Left ventricle myocardium inferior (tissue), 1 donor: ENCODE results near the gene BCAM. TPM values are rescaled to one million over a fixed set of nuclear protein-coding genes. Genes with fewer than 3 reads are reported as not detected.

Experiments used
- DNase-seq: peaks from one replicate; pipeline ENCODE4 v3.0.0-alpha.2; 2020
- H3K27ac ChIP-seq: fragments of 200-600 bp; replicated peaks from 2 replicates; pipeline ENCODE4 v1.8.0; 2021
- H3K27me3 ChIP-seq: fragments of 200-600 bp; 2 replicates; pipeline ENCODE4 v1.8.0; 2021; ENCODE audit warnings: low read depth
- H3K36me3 ChIP-seq: fragments of 200-600 bp; 2 replicates; pipeline ENCODE4 v1.8.0; 2021
- H3K4me1 ChIP-seq: fragments of 200-600 bp; 2 replicates; pipeline ENCODE4 v1.8.0; 2021
- H3K4me3 ChIP-seq: fragments of 200-600 bp; 2 replicates; pipeline ENCODE4 v1.8.0; 2021; ENCODE audit warnings: mild to moderate bottlenecking, moderate library complexity
- H3K9me3 ChIP-seq: fragments of 200-600 bp; replicated peaks from 2 replicates; pipeline ENCODE4 v1.8.0; 2021
- intact Hi-C: fragments of 100-400 bp; cut with micrococcal nuclease; formaldehyde crosslinking; loops from one replicate; pipeline ENCODE4 v1.11.0; 2022
- total RNA-seq: library from RNA; stranded (reverse); fragmentation: NEBNext Ultra II Directional; extraction: Animal tissue kit (Norgen Biotek cat#: 25700); gene quantifications from one replicate; pipeline ENCODE4 v1.2.1, GENCODE V29; 2021
- TF ChIP-seq, protein P1 (sequence below): fragments of 200-600 bp; IDR thresholded peaks from 2 replicates; pipeline ENCODE4 v1.8.0; 2021; ENCODE audit warnings: antibody characterized with exemption, mild to moderate bottlenecking, borderline replicate concordance
- donor health status: DM: no; HTN: yes; CAD: no; lungs with severe emphysema.

BCAM gene
- total RNA-seq, 1 donor from 2014 or later = 91.9 TPM

DNA sequence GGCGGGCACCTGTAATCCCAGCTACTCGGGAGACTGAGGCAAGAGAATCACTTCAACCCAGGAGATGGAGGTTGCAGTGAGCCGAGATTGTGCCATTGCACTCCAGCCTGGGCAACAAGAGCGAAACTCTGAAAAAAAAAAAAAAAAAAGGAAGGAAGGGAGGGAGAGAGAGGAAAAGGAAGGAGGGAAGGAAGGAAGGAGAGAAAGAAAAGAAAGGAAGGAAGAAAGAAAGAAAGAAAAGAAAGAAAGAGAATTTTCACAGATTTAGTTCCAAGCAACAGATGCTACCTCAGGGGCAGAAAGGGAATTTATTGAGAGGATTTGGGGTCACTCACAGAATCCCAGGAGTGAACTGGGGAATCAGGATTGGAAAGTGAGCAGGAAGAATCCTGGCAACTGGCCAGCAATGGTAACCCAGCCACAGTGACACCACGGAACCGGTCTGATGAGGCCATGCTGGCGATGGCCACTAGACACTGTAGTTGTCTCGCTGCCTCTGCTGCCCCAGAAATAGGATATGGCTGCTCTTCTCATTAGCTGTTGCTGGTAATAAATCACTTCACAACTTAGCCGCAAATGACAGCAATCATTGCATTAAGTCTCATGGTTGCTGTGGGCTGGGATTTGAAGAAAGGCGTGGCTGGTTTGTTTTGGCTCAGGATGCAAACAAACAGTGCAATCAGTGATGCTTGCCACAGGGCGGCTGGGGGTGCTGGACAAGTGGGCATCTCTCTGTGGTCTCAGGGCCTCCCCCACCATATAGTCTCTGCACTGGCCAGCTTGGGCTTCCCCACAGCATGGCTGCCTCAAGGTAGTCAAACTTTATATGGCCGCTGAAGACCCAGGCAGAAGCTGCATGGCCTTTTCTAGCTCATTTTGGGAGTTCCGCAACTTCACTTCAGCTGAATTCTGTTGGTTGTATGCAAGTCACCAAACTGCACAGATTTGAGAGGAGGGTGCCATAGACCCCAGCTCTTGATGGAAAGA lies 5.2 kb upstream of the BCAM start:
- Histone ChIP-seq H3K27ac (no peak overlapping the region), H3K27me3 (no peaks in the 10 kb centered on the region), H3K4me3 (no peak overlapping the region), H3K4me1 (peaks cover 18% of the 10 kb centered on the region), H3K36me3 (no peaks in the 10 kb centered on the region), H3K9me3 (no peaks in the 10 kb centered on the region)
- DNase-seq = no peak
- intact Hi-C loops = no loop called here
- TF ChIP-seq, protein P1, sequence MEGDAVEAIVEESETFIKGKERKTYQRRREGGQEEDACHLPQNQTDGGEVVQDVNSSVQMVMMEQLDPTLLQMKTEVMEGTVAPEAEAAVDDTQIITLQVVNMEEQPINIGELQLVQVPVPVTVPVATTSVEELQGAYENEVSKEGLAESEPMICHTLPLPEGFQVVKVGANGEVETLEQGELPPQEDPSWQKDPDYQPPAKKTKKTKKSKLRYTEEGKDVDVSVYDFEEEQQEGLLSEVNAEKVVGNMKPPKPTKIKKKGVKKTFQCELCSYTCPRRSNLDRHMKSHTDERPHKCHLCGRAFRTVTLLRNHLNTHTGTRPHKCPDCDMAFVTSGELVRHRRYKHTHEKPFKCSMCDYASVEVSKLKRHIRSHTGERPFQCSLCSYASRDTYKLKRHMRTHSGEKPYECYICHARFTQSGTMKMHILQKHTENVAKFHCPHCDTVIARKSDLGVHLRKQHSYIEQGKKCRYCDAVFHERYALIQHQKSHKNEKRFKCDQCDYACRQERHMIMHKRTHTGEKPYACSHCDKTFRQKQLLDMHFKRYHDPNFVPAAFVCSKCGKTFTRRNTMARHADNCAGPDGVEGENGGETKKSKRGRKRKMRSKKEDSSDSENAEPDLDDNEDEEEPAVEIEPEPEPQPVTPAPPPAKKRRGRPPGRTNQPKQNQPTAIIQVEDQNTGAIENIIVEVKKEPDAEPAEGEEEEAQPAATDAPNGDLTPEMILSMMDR = no peak

DNA sequence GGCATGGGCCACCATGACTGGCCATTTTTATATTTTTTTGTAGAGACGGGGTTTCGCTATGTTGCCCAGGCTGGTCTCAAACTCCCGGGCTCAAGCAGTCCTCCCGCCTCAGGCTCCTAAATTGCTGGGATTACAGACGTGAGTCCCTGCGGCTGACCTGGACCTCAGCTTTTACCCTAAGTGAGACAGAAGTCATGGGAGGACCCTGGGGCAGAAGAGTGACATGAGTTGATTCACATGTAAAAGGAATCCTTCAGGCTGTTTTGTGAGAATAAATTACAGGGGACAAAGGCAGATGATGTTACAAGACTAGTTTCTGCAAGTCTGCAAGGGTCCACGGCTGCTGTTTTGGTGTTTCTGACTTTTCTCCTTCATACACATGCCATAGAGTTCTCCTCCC lies 2.6 kb upstream of the BCAM start:
- no peaks in the 10 kb centered on the region for H3K27me3 ChIP-seq
- H3K27ac ChIP-seq = no peak overlapping the region
- peaks cover 35% of the 10 kb centered on the region for H3K4me1 ChIP-seq
- H3K9me3 ChIP-seq = no peaks in the 10 kb centered on the region
- no peak for DNase-seq
- TF ChIP-seq, protein P1 = no peak
- H3K36me3 ChIP-seq = peaks cover 4% of the 10 kb centered on the region
- intact Hi-C loops = no loop called here
- no peak overlapping the region for H3K4me3 ChIP-seq

DNA sequence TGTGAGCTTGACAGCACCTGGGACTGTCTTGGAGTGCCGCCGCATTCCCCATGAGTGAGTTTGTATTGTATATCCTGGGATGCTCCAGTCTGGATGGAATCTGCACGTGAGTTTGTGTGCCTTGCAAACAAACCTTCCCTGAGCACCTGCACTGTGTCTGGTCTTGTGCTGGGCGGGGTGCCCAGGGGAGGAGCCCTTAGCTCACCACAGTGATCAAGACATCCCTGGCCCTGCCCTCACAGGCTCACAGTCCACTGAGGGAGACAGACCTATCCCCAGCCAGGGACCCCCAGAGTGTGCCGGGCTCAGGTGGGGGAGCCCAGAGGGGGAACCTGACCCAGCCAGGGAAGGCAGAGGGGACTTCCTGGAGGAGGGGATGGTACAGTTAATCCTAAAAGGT lies 1.7 kb upstream of the BCAM start:
- intact Hi-C loops = no loop called here
- peak overlapping the region; percentile 92 for H3K27ac ChIP-seq
- H3K4me3 ChIP-seq = no peak overlapping the region

DNA sequence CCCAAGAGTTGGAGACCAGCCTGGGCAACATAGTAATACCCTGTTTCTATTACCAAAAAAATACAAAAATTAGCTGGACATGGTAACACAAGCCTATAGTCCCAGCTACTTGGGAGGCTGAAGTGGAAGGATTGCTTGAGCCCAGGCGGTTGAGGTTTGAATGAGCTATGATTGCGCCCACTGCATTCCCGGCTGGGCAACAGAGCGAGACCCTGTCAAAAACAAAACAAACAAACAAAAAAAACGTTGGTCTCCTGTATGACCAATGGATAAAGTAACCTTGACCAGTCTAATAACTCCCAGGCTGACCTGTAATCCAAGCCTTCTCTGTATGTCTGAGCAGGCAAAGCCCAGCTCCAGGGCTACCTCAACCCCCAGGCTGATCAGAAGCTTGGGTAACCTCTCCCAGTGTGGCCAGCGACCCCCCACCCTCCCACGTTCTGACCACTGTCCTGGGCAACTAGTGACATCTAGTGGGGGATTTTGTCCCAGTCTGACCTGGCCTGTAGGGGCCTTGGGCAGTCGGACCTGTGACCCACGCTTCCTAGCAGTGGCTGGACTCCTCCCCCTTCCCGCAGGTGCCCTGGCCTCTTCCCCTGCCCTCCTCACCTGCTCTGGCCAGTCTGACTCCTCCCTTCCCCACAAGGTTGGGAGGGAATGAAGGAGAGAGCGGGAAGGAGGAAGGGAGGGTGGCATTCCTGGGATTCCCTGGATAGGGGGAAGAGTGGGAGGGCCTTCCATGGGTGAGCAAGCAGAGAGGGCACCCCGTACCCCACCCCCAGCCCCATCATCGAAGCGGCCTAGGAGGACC lies 1.0 kb upstream of the BCAM start:
- no peaks in the 10 kb centered on the region for H3K27me3 ChIP-seq
- TF ChIP-seq, protein P1 = peak; percentile 68
- peaks cover 45% of the 10 kb centered on the region for H3K4me1 ChIP-seq
- peak overlapping the region; percentile 86 for H3K4me3 ChIP-seq
- H3K9me3 ChIP-seq = no peaks in the 10 kb centered on the region
- intact Hi-C loops = no loop called here
- peaks cover 18% of the 10 kb centered on the region for H3K36me3 ChIP-seq
- peak overlapping the region; percentile 92 for H3K27ac ChIP-seq
- no peak for DNase-seq

More for the DNA sequence above, 1.7 kb upstream of the BCAM start:
- Histone ChIP-seq H3K27me3 (no peaks in the 10 kb centered on the region), H3K36me3 (peaks cover 12% of the 10 kb centered on the region), H3K9me3 (no peaks in the 10 kb centered on the region), H3K4me1 (peaks cover 44% of the 10 kb centered on the region)
- TF ChIP-seq, protein P1 = no peak
- no peak for DNase-seq

DNA sequence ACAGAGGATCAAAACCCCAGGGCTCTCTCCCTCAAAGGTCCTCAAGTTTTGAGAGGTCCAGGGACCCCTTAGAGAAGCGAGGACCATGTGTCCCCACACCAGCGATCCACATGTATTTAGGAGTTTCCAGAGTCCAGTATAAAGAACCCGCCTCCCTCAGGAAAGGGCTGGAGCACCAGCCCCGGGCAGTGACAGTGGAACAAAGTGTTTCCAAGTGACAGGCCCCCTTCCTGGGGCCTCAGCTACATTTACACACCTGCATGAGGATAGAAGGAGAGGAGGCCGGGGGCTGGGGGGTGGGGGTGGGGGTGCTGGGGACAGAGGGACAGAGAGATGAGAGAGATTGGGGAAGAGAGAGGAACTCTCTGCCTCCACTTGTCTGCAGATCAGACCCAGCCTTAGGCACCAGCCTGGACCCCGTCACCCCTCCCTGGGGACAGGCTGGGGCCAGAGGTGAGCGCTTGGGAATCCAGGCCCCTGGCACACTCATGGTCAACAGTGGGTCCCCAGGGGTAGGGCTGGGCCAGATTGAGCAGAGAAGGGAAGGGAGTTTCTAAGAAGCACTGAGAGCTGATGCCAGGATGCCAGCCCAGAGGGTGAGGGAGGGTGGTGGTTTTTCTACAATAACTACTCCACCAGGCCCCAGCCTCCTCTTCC lies 802 bp downstream of the BCAM start:
- TF ChIP-seq, protein P1 = no peak
- Histone ChIP-seq H3K27me3 (no peaks in the 10 kb centered on the region), H3K9me3 (no peaks in the 10 kb centered on the region), H3K4me3 (peak overlapping the region; percentile 86), H3K4me1 (peaks cover 45% of the 10 kb centered on the region), H3K36me3 (peaks cover 37% of the 10 kb centered on the region), H3K27ac (peak overlapping the region; percentile 92)
- DNase-seq = no peak
- intact Hi-C loops = no loop called here
